OCI-LY1 (cell line): Measurements from ENCODE around the gene HTT.

Experiments
- EZH2 ChIP-seq: fragments of 200-600 bp; sonication (generic), shearing (Covaris generic); IDR thresholded peaks from 2 replicates; pipeline ENCODE4 v1.8.0; 2017; ENCODE audit warnings: borderline replicate concordance, mixed run types, mild to moderate bottlenecking, antibody characterized with exemption, low read length, moderate library complexity, mixed read lengths
- TF ChIP-seq, protein P1 (sequence below): fragments of 200-600 bp; sonication (generic), shearing (Covaris generic); IDR thresholded peaks from 2 replicates; pipeline ENCODE4 v1.5.1; 2017; ENCODE audit warnings: mild to moderate bottlenecking, antibody characterized with exemption, low read length, moderate library complexity, mixed read lengths

DNA sequence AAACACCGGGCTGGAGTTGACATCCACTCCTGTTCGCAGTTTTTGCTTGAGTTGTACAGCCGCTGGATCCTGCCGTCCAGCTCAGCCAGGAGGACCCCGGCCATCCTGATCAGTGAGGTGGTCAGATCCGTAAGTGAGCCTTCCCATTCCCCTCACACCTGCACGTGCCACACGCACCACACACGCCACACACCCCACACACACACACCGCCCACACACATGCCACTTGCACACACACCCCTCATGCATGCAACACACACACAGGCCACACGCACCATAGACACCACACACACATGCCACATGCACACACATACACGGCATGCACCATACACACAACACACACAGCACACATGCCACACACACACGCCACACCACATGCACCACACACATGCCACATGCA lies 154.4 kb downstream of the HTT start:
- TF ChIP-seq, protein P1, sequence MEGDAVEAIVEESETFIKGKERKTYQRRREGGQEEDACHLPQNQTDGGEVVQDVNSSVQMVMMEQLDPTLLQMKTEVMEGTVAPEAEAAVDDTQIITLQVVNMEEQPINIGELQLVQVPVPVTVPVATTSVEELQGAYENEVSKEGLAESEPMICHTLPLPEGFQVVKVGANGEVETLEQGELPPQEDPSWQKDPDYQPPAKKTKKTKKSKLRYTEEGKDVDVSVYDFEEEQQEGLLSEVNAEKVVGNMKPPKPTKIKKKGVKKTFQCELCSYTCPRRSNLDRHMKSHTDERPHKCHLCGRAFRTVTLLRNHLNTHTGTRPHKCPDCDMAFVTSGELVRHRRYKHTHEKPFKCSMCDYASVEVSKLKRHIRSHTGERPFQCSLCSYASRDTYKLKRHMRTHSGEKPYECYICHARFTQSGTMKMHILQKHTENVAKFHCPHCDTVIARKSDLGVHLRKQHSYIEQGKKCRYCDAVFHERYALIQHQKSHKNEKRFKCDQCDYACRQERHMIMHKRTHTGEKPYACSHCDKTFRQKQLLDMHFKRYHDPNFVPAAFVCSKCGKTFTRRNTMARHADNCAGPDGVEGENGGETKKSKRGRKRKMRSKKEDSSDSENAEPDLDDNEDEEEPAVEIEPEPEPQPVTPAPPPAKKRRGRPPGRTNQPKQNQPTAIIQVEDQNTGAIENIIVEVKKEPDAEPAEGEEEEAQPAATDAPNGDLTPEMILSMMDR = no peak
- TF ChIP-seq EZH2 = no peak
